Testis (tissue), 3 donors: Measurements from ENCODE around the gene SZT2. TPM values are rescaled to one million over a fixed set of nuclear protein-coding genes. Genes with fewer than 3 reads are reported as not detected.

Experiments used
- DNase-seq: peaks from one replicate; pipeline ENCODE4 v3.0.0-alpha.2; 2019
- H3K27ac ChIP-seq, 2 donors: fragments of 200-600 bp; sonication (generic); one replicate each; pipeline ENCODE4 v1.5.1; 2019
- H3K27me3 ChIP-seq: fragments of 200-600 bp; sonication (generic); one replicate; pipeline ENCODE4 v1.5.1; 2019
- H3K36me3 ChIP-seq: fragments of 200-600 bp; sonication (generic); one replicate; pipeline ENCODE4 v1.5.1; 2017; ENCODE audit warnings: low read depth; ENCODE audit errors: missing control alignments
- H3K4me1 ChIP-seq: fragments of 200-600 bp; sonication (generic); one replicate; pipeline ENCODE4 v1.5.1; 2019
- H3K4me3 ChIP-seq, 2 donors: fragments of 200-600 bp; sonication (generic); one replicate each; pipeline ENCODE4 v1.5.1; 2017 to 2019
- H3K9me3 ChIP-seq: fragments of 200-600 bp; sonication (generic); one replicate; pipeline ENCODE4 v1.5.1; 2017
- CTCF ChIP-seq, 3 experiments: fragments of 450-650 bp in 2 of 3; fragments of 200-600 bp in 1 of 3; sonication (generic) in 1 of 3; IDR thresholded peaks; one replicate each; pipeline ENCODE4 v1.5.1; 2016 to 2019; ENCODE audit warnings: antibody characterized with exemption in 3 of 3, mild to moderate bottlenecking in 2 of 3, moderate library complexity in 1 of 3
- POLR2A ChIP-seq: fragments of 450-650 bp; IDR thresholded peaks from one replicate; pipeline ENCODE4 v1.6.1; 2017; ENCODE audit warnings: antibody characterized with exemption, mild to moderate bottlenecking, moderate library complexity
- WGBS, 2 donors: methylation state at CpG; one replicate each; pipeline ENCODE4 v1.1.5; 2018; 5-methylcytosine and 5-hydroxymethylcytosine counted together
- intact Hi-C: fragments of 100-400 bp; cut with DNase I; formaldehyde crosslinking; loops from one replicate; pipeline ENCODE4 v1.15.1; 2023; ENCODE audit warnings: low total_unique reads
- polyA plus RNA-seq: library from polyadenylated mRNA; stranded (reverse); fragments of 350-450 nt; fragmentation: Illumina TruSeq; extraction: RNeasy Lipid Tissue Mini Kit (QIAGEN cat#74804); gene quantifications from one replicate; pipeline ENCODE4 v1.2.3, GENCODE V29; 2014; ENCODE audit warnings: low read depth, low replicate concordance; ENCODE audit not compliant: insufficient read depth
- total RNA-seq, 2 donors: library from RNA; depleted of rRNA; stranded (reverse); fragments of >200 nt; gene quantifications; one replicate each; pipeline ENCODE4 v1.2.3, GENCODE V29; 2016

The SZT2 gene
- total and polyA plus RNA-seq, 3 donors from 2014 or later, result 40.0 to 115 (median 90.1) TPM

GRCh38 chr1:43423672-43424550, 34.2 kb downstream of the SZT2 start:
- H3K4me1 ChIP-seq, result no peaks in the 10 kb centered on the region
- TF ChIP-seq POLR2A, result no peak
- no peak for DNase-seq
- H3K36me3 ChIP-seq, result no peaks in the 10 kb centered on the region
- 91 to 97% methylated on average over 23 of the region's 23 CpGs for WGBS, 2 donors
- H3K27ac ChIP-seq, result no peak overlapping the region
- no peaks in the 10 kb centered on the region for H3K9me3 ChIP-seq
- H3K27me3 ChIP-seq, result no peaks in the 10 kb centered on the region
- intact Hi-C loops, result no loop called here
- H3K4me3 ChIP-seq, result no peak overlapping the region

- no peak for TF ChIP-seq POLR2A
- TF ChIP-seq CTCF (IDR thresholded peaks at IDR 0.05), result no peak
- WGBS, 2 donors, result 83 to 100% methylated on average over 2 to 4 of the region's 4 CpGs
These were observed 35.3 kb downstream of the SZT2 start for GRCh38 chr1:43425045-43425444.

GRCh38 chr1:43426221-43426620, 36.5 kb downstream of the SZT2 start:
- TF ChIP-seq POLR2A (no peak), CTCF (IDR thresholded peaks at IDR 0.05) (no peak)
- H3K27me3 ChIP-seq, result no peaks in the 10 kb centered on the region
- H3K4me1 ChIP-seq, result no peaks in the 10 kb centered on the region
- intact Hi-C loops, result no loop called here
- no peak overlapping the region for H3K27ac ChIP-seq
- H3K9me3 ChIP-seq, result no peaks in the 10 kb centered on the region
- H3K36me3 ChIP-seq, result no peaks in the 10 kb centered on the region
- 81 to 89% methylated on average over 8 to 11 of the region's 11 CpGs for WGBS, 2 donors
- DNase-seq, result no peak
- H3K4me3 ChIP-seq, result no peak overlapping the region

More at GRCh38 chr1:43425045-43425444, 35.3 kb downstream of the SZT2 start:
- no peaks in the 10 kb centered on the region for H3K36me3 ChIP-seq
- no peak overlapping the region for H3K4me3 ChIP-seq
- no peaks in the 10 kb centered on the region for H3K9me3 ChIP-seq
- intact Hi-C loops, result no loop called here
- no peaks in the 10 kb centered on the region for H3K27me3 ChIP-seq
- DNase-seq, result no peak
- H3K4me1 ChIP-seq, result no peaks in the 10 kb centered on the region
- H3K27ac ChIP-seq, result no peak overlapping the region

GRCh38 chr1:43427524-43427923, 37.8 kb downstream of the SZT2 start:
- 86 to 89% methylated on average over 14 of the region's 14 CpGs for whole genome bisulfite sequencing, 2 donors
- H3K36me3 ChIP-seq, result no peaks in the 10 kb centered on the region

GRCh38 chr1:43427941-43428340, 38.2 kb downstream of the SZT2 start:
- H3K27me3 ChIP-seq, result no peaks in the 10 kb centered on the region
- no peaks in the 10 kb centered on the region for H3K36me3 ChIP-seq
- WGBS, 2 donors, result 81 to 92% methylated on average over 9 of the region's 9 CpGs
- no peaks in the 10 kb centered on the region for H3K4me1 ChIP-seq
- H3K4me3 ChIP-seq, result no peak overlapping the region
- no peaks in the 10 kb centered on the region for H3K9me3 ChIP-seq
- no peak overlapping the region for H3K27ac ChIP-seq
- no peak for DNase-seq
- intact Hi-C loops, result no loop called here
- TF ChIP-seq POLR2A (no peak), CTCF (IDR thresholded peaks at IDR 0.05) (no peak)

More at GRCh38 chr1:43427524-43427923, 37.8 kb downstream of the SZT2 start:
- Histone ChIP-seq H3K4me3 (no peak overlapping the region), H3K27me3 (no peaks in the 10 kb centered on the region), H3K9me3 (no peaks in the 10 kb centered on the region), H3K4me1 (no peaks in the 10 kb centered on the region), H3K27ac (no peak overlapping the region)
- TF ChIP-seq CTCF (IDR thresholded peaks at IDR 0.05), result no peak
- no peak for TF ChIP-seq POLR2A
- intact Hi-C loops, result no loop called here
- DNase-seq, result no peak
